Astrocyte (in vitro differentiated cells and primary cell): Measurements from ENCODE around the gene PARD3B. TPM values are rescaled to one million over a fixed set of nuclear protein-coding genes. Genes with fewer than 3 reads are reported as not detected.

Source experiments
- DNase-seq: peaks from one replicate; pipeline ENCODE4 v3.0.0-alpha.2; 2010; ENCODE audit warnings: low read depth
- FAIRE-seq: peaks from 2 replicates; lab custom pipeline; 2011; peaks lifted over from hg19 to GRCh38; lab: Jason Lieb, UNC
- H2AFZ ChIP-seq: 2 replicates; pipeline ENCODE4 v1.6.0; 2012; ENCODE audit warnings: low read depth, low read length, inconsistent platforms
- H3K27ac ChIP-seq: 2 replicates; pipeline ENCODE4 v1.5.1; 2011; ENCODE audit warnings: low read depth, low read length, inconsistent platforms
- H3K27me3 ChIP-seq: 2 replicates; pipeline ENCODE4 v1.6.0; 2011; ENCODE audit warnings: low read length, inconsistent platforms; ENCODE audit not compliant: insufficient read depth
- H3K36me3 ChIP-seq: 2 replicates; pipeline ENCODE4 v1.5.1; 2011; ENCODE audit warnings: low read length, inconsistent platforms; ENCODE audit not compliant: insufficient read depth
- H3K4me1 ChIP-seq: 2 replicates; pipeline ENCODE4 v1.5.1; 2011; ENCODE audit warnings: low read length, inconsistent platforms; ENCODE audit not compliant: insufficient read depth
- H3K4me2 ChIP-seq: 2 replicates; pipeline ENCODE4 v1.6.0; 2012; ENCODE audit warnings: low read length, inconsistent platforms
- H3K4me3 ChIP-seq: 2 replicates; pipeline ENCODE4 v1.5.1; 2011; ENCODE audit warnings: low read depth, mild to moderate bottlenecking, low read length, inconsistent platforms; ENCODE audit not compliant: insufficient read depth
- H3K79me2 ChIP-seq: 2 replicates; pipeline ENCODE4 v1.6.0; 2012; ENCODE audit warnings: mild to moderate bottlenecking, low read length, inconsistent platforms; ENCODE audit not compliant: insufficient read depth
- H3K9ac ChIP-seq: 2 replicates; pipeline ENCODE4 v1.6.0; 2012; ENCODE audit warnings: mild to moderate bottlenecking, low read length, inconsistent platforms
- H3K9me3 ChIP-seq: 2 replicates; pipeline ENCODE4 v1.5.1; 2012; ENCODE audit warnings: low read depth, mild to moderate bottlenecking, low read length, inconsistent platforms; ENCODE audit not compliant: insufficient read depth
- H4K20me1 ChIP-seq: 2 replicates; pipeline ENCODE4 v1.6.0; 2012; ENCODE audit warnings: low read length, inconsistent platforms; ENCODE audit not compliant: insufficient read depth
- H3K27ac Mint-ChIP-seq: one replicate; pipeline ENCODE4 v1.8.0; 2021; ENCODE audit warnings: mild to moderate bottlenecking, mixed read lengths; ENCODE audit not compliant: unreplicated experiment
- H3K27me3 Mint-ChIP-seq: one replicate; pipeline ENCODE4 v1.8.0; 2021; ENCODE audit warnings: low read depth, mixed read lengths; ENCODE audit not compliant: unreplicated experiment
- H3K36me3 Mint-ChIP-seq: one replicate; pipeline ENCODE4 v1.8.0; 2021; ENCODE audit warnings: low read depth, mixed read lengths; ENCODE audit not compliant: unreplicated experiment
- H3K4me1 Mint-ChIP-seq: one replicate; pipeline ENCODE4 v1.8.0; 2021; ENCODE audit warnings: low read depth, mixed read lengths; ENCODE audit not compliant: unreplicated experiment
- H3K4me3 Mint-ChIP-seq: one replicate; pipeline ENCODE4 v1.8.0; 2021; ENCODE audit warnings: mild to moderate bottlenecking, moderate library complexity, mixed read lengths; ENCODE audit not compliant: unreplicated experiment
- H3K9me3 Mint-ChIP-seq: one replicate; pipeline ENCODE4 v1.8.0; 2021; ENCODE audit warnings: mild to moderate bottlenecking, mixed read lengths; ENCODE audit not compliant: unreplicated experiment
- CTCF ChIP-seq: IDR thresholded peaks from 2 replicates; pipeline ENCODE4 v1.5.1; 2011; ENCODE audit warnings: low read depth, mild to moderate bottlenecking, inconsistent platforms, low read length, moderate library complexity; ENCODE audit not compliant: insufficient read depth
- EZH2 ChIP-seq: IDR thresholded peaks from 2 replicates; pipeline ENCODE4 v1.6.1; 2012; ENCODE audit warnings: mild to moderate bottlenecking, low read length, inconsistent platforms; ENCODE audit not compliant: insufficient read depth
- total RNA-seq: library from RNA; stranded (reverse); gene quantifications from 2 replicates; pipeline ENCODE4 v1.2.1, GENCODE V29; 2021

Gene PARD3B
- total RNA-seq, 1 donor from 2014 or later = 6.5 TPM

GRCh38 chr2:205509655-205510054 is 964.4 kb downstream of the PARD3B start:
- Mint-ChIP-seq H3K36me3 (no peaks in the 10 kb centered on the region), H3K9me3 (no peaks in the 10 kb centered on the region), H3K27me3 (no peaks in the 10 kb centered on the region), H3K27ac (no peak overlapping the region), H3K4me1 (peaks cover 11% of the 10 kb centered on the region), H3K4me3 (no peak overlapping the region)
- H3K36me3 ChIP-seq = no peaks in the 10 kb centered on the region
- TF ChIP-seq EZH2 (no peak), CTCF (no peak)
- H3K9me3 ChIP-seq = no peaks in the 10 kb centered on the region
- H3K27me3 ChIP-seq = no peaks in the 10 kb centered on the region
- no peak for DNase-seq
- H3K4me2 ChIP-seq = no peak overlapping the region
- H3K79me2 ChIP-seq = no peaks in the 10 kb centered on the region
- no peak overlapping the region for H3K4me3 ChIP-seq
- no peak for FAIRE-seq
- H4K20me1 ChIP-seq = no peaks in the 10 kb centered on the region
- H3K4me1 ChIP-seq = peaks cover 5% of the 10 kb centered on the region
- H3K9ac ChIP-seq = no peak overlapping the region
- no peak overlapping the region for H3K27ac ChIP-seq
- H2AFZ ChIP-seq = no peak overlapping the region

DNA sequence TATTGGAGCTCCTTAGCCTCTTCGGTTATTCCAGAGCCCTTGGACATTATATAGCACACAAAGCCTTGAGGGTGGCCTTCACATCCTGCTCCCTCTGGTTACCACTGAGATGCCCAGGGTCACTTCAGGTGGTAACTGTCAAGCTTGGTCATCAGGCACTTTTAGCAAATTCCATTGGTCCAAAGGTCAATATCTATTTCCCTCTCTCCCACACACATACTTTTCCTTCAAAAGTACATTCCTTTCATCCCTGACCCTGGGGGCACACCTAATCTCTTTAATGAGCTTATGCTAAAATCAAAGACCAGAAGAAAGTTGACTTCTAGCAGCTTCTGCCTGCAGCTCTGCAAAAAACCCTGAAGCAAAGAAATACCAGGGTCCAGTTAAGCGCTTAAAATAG is 965.1 kb downstream of the PARD3B start:
- peaks cover 11% of the 10 kb centered on the region for H3K4me1 Mint-ChIP-seq

DNA sequence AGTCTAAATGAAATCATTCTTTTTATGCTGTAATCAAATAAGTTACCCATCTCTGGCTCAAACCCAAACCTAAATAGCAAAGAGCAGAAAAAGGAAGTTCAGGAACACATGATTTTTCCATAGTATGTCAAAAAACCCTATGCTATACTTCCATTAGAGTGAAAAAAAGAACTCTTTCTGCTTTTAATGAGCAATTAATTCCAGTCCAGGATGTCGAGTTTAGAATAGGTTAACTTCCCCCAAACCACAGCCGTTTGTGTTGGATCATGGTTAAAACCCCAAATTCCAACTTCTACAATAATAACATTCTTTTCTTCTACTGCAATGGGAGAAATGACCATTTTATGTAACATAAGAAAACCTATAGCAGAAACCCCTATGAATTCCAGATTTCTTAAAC is 965.9 kb downstream of the PARD3B start:
- no peaks in the 10 kb centered on the region for H3K79me2 ChIP-seq
- no peaks in the 10 kb centered on the region for H4K20me1 ChIP-seq
- H3K4me1 Mint-ChIP-seq = peaks cover 11% of the 10 kb centered on the region
- no peak for FAIRE-seq
- no peak overlapping the region for H3K4me3 Mint-ChIP-seq
- no peak for TF ChIP-seq EZH2
- no peak for TF ChIP-seq CTCF
- no peak overlapping the region for H3K9ac ChIP-seq
- no peak overlapping the region for H3K4me3 ChIP-seq
- H3K36me3 Mint-ChIP-seq = no peaks in the 10 kb centered on the region
- no peak overlapping the region for H3K27ac Mint-ChIP-seq
- peak overlapping the region; percentile 10 for H3K4me2 ChIP-seq
- no peaks in the 10 kb centered on the region for H3K27me3 ChIP-seq
- H2AFZ ChIP-seq = no peak overlapping the region
- H3K36me3 ChIP-seq = no peaks in the 10 kb centered on the region
- H3K27ac ChIP-seq = no peak overlapping the region
- no peaks in the 10 kb centered on the region for H3K9me3 ChIP-seq
- H3K9me3 Mint-ChIP-seq = no peaks in the 10 kb centered on the region
- H3K27me3 Mint-ChIP-seq = no peaks in the 10 kb centered on the region
- peak; percentile 76 for DNase-seq
- H3K4me1 ChIP-seq = peaks cover 5% of the 10 kb centered on the region

More for the DNA sequence above, 965.1 kb downstream of the PARD3B start:
- H3K27ac ChIP-seq = no peak overlapping the region
- H2AFZ ChIP-seq = no peak overlapping the region
- no peaks in the 10 kb centered on the region for H3K9me3 ChIP-seq
- no peaks in the 10 kb centered on the region for H3K27me3 ChIP-seq
- peaks cover 5% of the 10 kb centered on the region for H3K4me1 ChIP-seq
- no peaks in the 10 kb centered on the region for H4K20me1 ChIP-seq
- Mint-ChIP-seq H3K36me3 (no peaks in the 10 kb centered on the region), H3K4me3 (no peak overlapping the region), H3K9me3 (no peaks in the 10 kb centered on the region), H3K27me3 (no peaks in the 10 kb centered on the region), H3K27ac (no peak overlapping the region)
- no peak for FAIRE-seq
- no peak for TF ChIP-seq EZH2
- no peak overlapping the region for H3K4me3 ChIP-seq
- H3K79me2 ChIP-seq = no peaks in the 10 kb centered on the region
- no peak overlapping the region for H3K4me2 ChIP-seq
- DNase-seq = no peak
- no peaks in the 10 kb centered on the region for H3K36me3 ChIP-seq
- no peak overlapping the region for H3K9ac ChIP-seq
